Neural progenitor cell (in vitro differentiated cells): Measurements from ENCODE around the gene FAM89B. TPM values are rescaled to one million over a fixed set of nuclear protein-coding genes. Genes with fewer than 3 reads are reported as not detected.

Experiments
- DNase-seq: peaks from one replicate; pipeline ENCODE4 v3.0.0-alpha.2; 2016; ENCODE audit warnings: low spot score
- H2AFZ ChIP-seq: fragments of 200-600 bp; sonication (generic); replicated peaks from 2 replicates; pipeline ENCODE4 v1.6.1; 2016; ENCODE audit warnings: antibody characterized with exemption
- H3F3A ChIP-seq: fragments of 200-600 bp; sonication (generic); 2 replicates; pipeline ENCODE4 v1.6.1; 2016; ENCODE audit warnings: antibody characterized with exemption, low read depth
- H3K27ac ChIP-seq: fragments of 200-600 bp; sonication (generic); 2 replicates; pipeline ENCODE4 v1.5.1; 2016; ENCODE audit warnings: mild to moderate bottlenecking
- H3K27me3 ChIP-seq: fragments of 200-600 bp; sonication (generic); 2 replicates; pipeline ENCODE4 v1.6.1; 2016; ENCODE audit warnings: mild to moderate bottlenecking, moderate library complexity
- H3K36me3 ChIP-seq: fragments of 200-600 bp; sonication (generic); 2 replicates; pipeline ENCODE4 v1.5.1; 2016
- H3K4me1 ChIP-seq: fragments of 200-600 bp; sonication (generic); 2 replicates; pipeline ENCODE4 v1.6.1; 2016; ENCODE audit warnings: mixed run types
- H3K4me2 ChIP-seq: fragments of 200-600 bp; sonication (generic); 2 replicates; pipeline ENCODE4 v1.6.1; 2016
- H3K4me3 ChIP-seq: fragments of 200-600 bp; sonication (generic); 2 replicates; pipeline ENCODE4 v1.5.1; 2016
- H3K79me2 ChIP-seq: fragments of 200-600 bp; sonication (generic); 2 replicates; pipeline ENCODE4 v1.6.1; 2016; ENCODE audit warnings: low read depth
- H3K9ac ChIP-seq: fragments of 200-600 bp; sonication (generic); 2 replicates; pipeline ENCODE4 v1.6.1; 2016
- H3K9me3 ChIP-seq: fragments of 200-600 bp; sonication (generic); 2 replicates; pipeline ENCODE4 v1.5.1; 2016; ENCODE audit warnings: low read depth
- H4K20me1 ChIP-seq: fragments of 200-600 bp; sonication (generic); 2 replicates; pipeline ENCODE4 v1.6.1; 2016; ENCODE audit warnings: low read depth
- H3K27ac Mint-ChIP-seq: 3 replicates; pipeline ENCODE4 v1.8.0; 2021; ENCODE audit warnings: mixed read lengths
- H3K27me3 Mint-ChIP-seq: 2 replicates; pipeline ENCODE4 v1.8.0; 2022; ENCODE audit warnings: low read depth, mild to moderate bottlenecking, inconsistent platforms, moderate library complexity, mixed read lengths; ENCODE audit not compliant: insufficient read depth
- H3K36me3 Mint-ChIP-seq: 3 replicates; pipeline ENCODE4 v1.8.0; 2021; ENCODE audit warnings: mixed read lengths
- H3K4me1 Mint-ChIP-seq: 3 replicates; pipeline ENCODE4 v1.8.0; 2021; ENCODE audit warnings: mixed read lengths
- H3K4me3 Mint-ChIP-seq: 3 replicates; pipeline ENCODE4 v1.8.0; 2021; ENCODE audit warnings: mild to moderate bottlenecking, moderate library complexity, mixed read lengths
- H3K9me3 Mint-ChIP-seq: 3 replicates; pipeline ENCODE4 v1.8.0; 2020; ENCODE audit warnings: mixed read lengths
- CTCF ChIP-seq: fragments of 200-600 bp; sonication (generic); IDR thresholded peaks from 2 replicates; pipeline ENCODE4 v1.5.1; 2017; ENCODE audit warnings: antibody characterized with exemption, mild to moderate bottlenecking
- EZH2 ChIP-seq: fragments of 200-600 bp; sonication (generic); IDR thresholded peaks from 2 replicates; pipeline ENCODE4 v1.6.1; 2017; ENCODE audit warnings: antibody characterized with exemption, mild to moderate bottlenecking, moderate library complexity
- EZH2phosphoT487 ChIP-seq: fragments of 200-600 bp; sonication (generic); IDR thresholded peaks from 2 replicates; pipeline ENCODE4 v1.6.1; 2017; ENCODE audit warnings: antibody characterized with exemption
- total RNA-seq: library from RNA; depleted of rRNA; stranded (reverse); fragments of >200 nt; gene quantifications from 2 replicates; pipeline ENCODE4 v1.2.3, GENCODE V29; 2015; ENCODE audit warnings: low replicate concordance

FAM89B gene
- total RNA-seq, 1 donor from 2014 or later: 11.7 TPM

GRCh38 chr11:65620666-65621065 is 48.3 kb downstream of the FAM89B start:
- peaks cover 2% of the 10 kb centered on the region for H3K27me3 Mint-ChIP-seq
- Histone ChIP-seq H3K9me3 (no peaks in the 10 kb centered on the region), H3K36me3 (no peaks in the 10 kb centered on the region), H3K9ac (no peak overlapping the region), H3K4me3 (no peak overlapping the region), H3K4me1 (peaks cover 6% of the 10 kb centered on the region), H2AFZ (no peak overlapping the region), H3F3A (peaks cover 5% of the 10 kb centered on the region), H4K20me1 (peaks cover 10% of the 10 kb centered on the region), H3K27me3 (no peaks in the 10 kb centered on the region), H3K27ac (no peak overlapping the region), H3K79me2 (peaks cover 19% of the 10 kb centered on the region), H3K4me2 (no peak overlapping the region)
- H3K4me1 Mint-ChIP-seq: peaks cover 9% of the 10 kb centered on the region
- H3K9me3 Mint-ChIP-seq: no peaks in the 10 kb centered on the region
- TF ChIP-seq EZH2 (no peak), CTCF (no peak), EZH2phosphoT487 (no peak)
- DNase-seq: no peak
- H3K4me3 Mint-ChIP-seq: no peak overlapping the region
- H3K36me3 Mint-ChIP-seq: peaks cover 7% of the 10 kb centered on the region
- H3K27ac Mint-ChIP-seq: no peak overlapping the region

- Mint-ChIP-seq H3K27me3 (peaks cover 2% of the 10 kb centered on the region), H3K9me3 (no peaks in the 10 kb centered on the region), H3K36me3 (peaks cover 9% of the 10 kb centered on the region), H3K4me3 (no peak overlapping the region), H3K4me1 (peaks cover 10% of the 10 kb centered on the region), H3K27ac (no peak overlapping the region)
- Histone ChIP-seq H4K20me1 (peaks cover 6% of the 10 kb centered on the region), H3F3A (peaks cover 4% of the 10 kb centered on the region), H3K36me3 (no peaks in the 10 kb centered on the region), H3K4me2 (no peak overlapping the region), H3K9ac (no peak overlapping the region), H2AFZ (no peak overlapping the region), H3K79me2 (peaks cover 12% of the 10 kb centered on the region), H3K27ac (no peak overlapping the region), H3K4me3 (no peak overlapping the region), H3K4me1 (peaks cover 4% of the 10 kb centered on the region), H3K9me3 (no peaks in the 10 kb centered on the region), H3K27me3 (no peaks in the 10 kb centered on the region)
- DNase-seq: no peak
- no peak for TF ChIP-seq EZH2
- TF ChIP-seq CTCF: no peak
- TF ChIP-seq EZH2phosphoT487: no peak
These were observed 49.1 kb downstream of the FAM89B start for GRCh38 chr11:65621460-65621859.

GRCh38 chr11:65622011-65622410 is 49.7 kb downstream of the FAM89B start:
- Histone ChIP-seq H3K4me2 (no peak overlapping the region), H3K9me3 (no peaks in the 10 kb centered on the region), H4K20me1 (peaks cover under 1% of the 10 kb centered on the region), H3K27me3 (no peaks in the 10 kb centered on the region), H3K27ac (no peak overlapping the region), H3K4me3 (no peak overlapping the region), H3K4me1 (no peaks in the 10 kb centered on the region), H2AFZ (no peak overlapping the region), H3F3A (peaks cover 4% of the 10 kb centered on the region), H3K9ac (no peak overlapping the region), H3K36me3 (no peaks in the 10 kb centered on the region), H3K79me2 (peaks cover 6% of the 10 kb centered on the region)
- Mint-ChIP-seq H3K4me1 (peaks cover 5% of the 10 kb centered on the region), H3K36me3 (peaks cover 11% of the 10 kb centered on the region), H3K27ac (no peak overlapping the region), H3K4me3 (no peak overlapping the region), H3K27me3 (peaks cover 2% of the 10 kb centered on the region), H3K9me3 (no peaks in the 10 kb centered on the region)
- TF ChIP-seq CTCF (no peak), EZH2phosphoT487 (no peak), EZH2 (no peak)
- no peak for DNase-seq
